Mammary epithelial cell (primary cell): Measurements from ENCODE around the gene ENO4.

Experiments
- EZH2 ChIP-seq: IDR thresholded peaks from 2 replicates; pipeline ENCODE4 v1.6.1; 2012; ENCODE audit warnings: low read length, inconsistent platforms, borderline replicate concordance
- TF ChIP-seq, protein P1 (sequence below), 2 donors: IDR thresholded peaks in 1 of 2; conservative IDR thresholded peaks in 1 of 2; 2 replicates each; pipeline ENCODE4 v1.5.1; 2011 to 2012; ENCODE audit warnings: inconsistent platforms in 2 of 2, low read length in 2 of 2, mild to moderate bottlenecking in 2 of 2, control low read depth in 1 of 2, low read depth in 1 of 2; ENCODE audit not compliant: insufficient read depth in 1 of 2; ENCODE audit errors: extremely low read depth in 1 of 2

DNA sequence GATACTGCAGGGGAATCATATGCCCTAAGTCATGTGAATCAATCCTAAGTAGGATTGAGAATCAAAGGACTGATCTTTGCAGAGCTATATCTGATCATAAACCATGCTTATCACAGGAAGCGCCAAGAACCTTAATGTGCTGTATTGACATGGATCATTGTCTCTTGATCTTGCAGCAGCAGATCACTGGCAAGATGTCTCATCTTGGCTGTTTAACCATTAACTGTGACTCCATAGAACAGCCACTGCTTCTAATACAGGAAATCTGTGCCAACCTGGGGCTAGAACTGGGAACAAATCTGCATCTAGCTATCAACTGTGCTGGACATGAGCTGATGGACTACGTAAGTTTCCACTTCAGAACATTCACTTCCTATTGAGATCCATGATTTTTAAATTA lies 21.6 kb downstream of the ENO4 start:
- TF ChIP-seq, protein P1, sequence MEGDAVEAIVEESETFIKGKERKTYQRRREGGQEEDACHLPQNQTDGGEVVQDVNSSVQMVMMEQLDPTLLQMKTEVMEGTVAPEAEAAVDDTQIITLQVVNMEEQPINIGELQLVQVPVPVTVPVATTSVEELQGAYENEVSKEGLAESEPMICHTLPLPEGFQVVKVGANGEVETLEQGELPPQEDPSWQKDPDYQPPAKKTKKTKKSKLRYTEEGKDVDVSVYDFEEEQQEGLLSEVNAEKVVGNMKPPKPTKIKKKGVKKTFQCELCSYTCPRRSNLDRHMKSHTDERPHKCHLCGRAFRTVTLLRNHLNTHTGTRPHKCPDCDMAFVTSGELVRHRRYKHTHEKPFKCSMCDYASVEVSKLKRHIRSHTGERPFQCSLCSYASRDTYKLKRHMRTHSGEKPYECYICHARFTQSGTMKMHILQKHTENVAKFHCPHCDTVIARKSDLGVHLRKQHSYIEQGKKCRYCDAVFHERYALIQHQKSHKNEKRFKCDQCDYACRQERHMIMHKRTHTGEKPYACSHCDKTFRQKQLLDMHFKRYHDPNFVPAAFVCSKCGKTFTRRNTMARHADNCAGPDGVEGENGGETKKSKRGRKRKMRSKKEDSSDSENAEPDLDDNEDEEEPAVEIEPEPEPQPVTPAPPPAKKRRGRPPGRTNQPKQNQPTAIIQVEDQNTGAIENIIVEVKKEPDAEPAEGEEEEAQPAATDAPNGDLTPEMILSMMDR (conservative IDR thresholded peaks at IDR 0.05 in 1 of 2, IDR thresholded peaks at IDR 0.05 in 1 of 2; ENCODE audit: extremely low read depth in 1 of 2, insufficient read depth in 1 of 2, low read depth in 1 of 2, low read length in 2 of 2): no peak
- TF ChIP-seq EZH2: no peak
